DND-41 (cell line): ENCODE results near the gene NOSIP.

Experiments
- ATAC-seq: fragments of 200-7000 bp; cut with Tn5 transposase; 3 replicates; pipeline ENCODE4 v1.9.1; 2021; ENCODE audit warnings: low read depth; ENCODE audit not compliant: insufficient read depth
- DNase-seq: peaks from one replicate; pipeline ENCODE4 v3.0.0-alpha.2; 2020
- H2AFZ ChIP-seq: 2 replicates; pipeline ENCODE4 v1.6.0; 2012; ENCODE audit warnings: low read depth, low read length
- H3K27ac ChIP-seq: 2 replicates; pipeline ENCODE4 v1.5.1; 2012; ENCODE audit warnings: low read length, inconsistent platforms
- H3K27me3 ChIP-seq: fragments of 200-600 bp; sonication (generic); 2 replicates; pipeline ENCODE4 v1.6.0; 2012; ENCODE audit warnings: low read length, mild to moderate bottlenecking, inconsistent platforms; ENCODE audit not compliant: insufficient read depth, poor library complexity
- H3K36me3 ChIP-seq: 2 replicates; pipeline ENCODE4 v1.5.1; 2012; ENCODE audit warnings: low read length, inconsistent platforms; ENCODE audit not compliant: insufficient read depth
- H3K4me1 ChIP-seq: 2 replicates; pipeline ENCODE4 v1.5.1; 2012; ENCODE audit warnings: mild to moderate bottlenecking, low read length; ENCODE audit not compliant: insufficient read depth
- H3K4me2 ChIP-seq: 2 replicates; pipeline ENCODE4 v1.6.0; 2012; ENCODE audit warnings: mild to moderate bottlenecking, moderate library complexity, low read length, inconsistent platforms; ENCODE audit not compliant: insufficient read depth
- H3K4me3 ChIP-seq, 2 experiments: fragments of 200-600 bp in 1 of 2; shearing (Covaris generic) in 1 of 2; 2 replicates each; pipeline ENCODE4 v1.5.1; 2012 to 2016; ENCODE audit warnings: inconsistent platforms in 2 of 2, low read length in 2 of 2, mild to moderate bottlenecking in 2 of 2, low read depth in 1 of 2, moderate library complexity in 1 of 2
- H3K79me2 ChIP-seq: 2 replicates; pipeline ENCODE4 v1.6.0; 2012; ENCODE audit warnings: low read length, inconsistent platforms; ENCODE audit not compliant: insufficient read depth
- H3K9ac ChIP-seq: 2 replicates; pipeline ENCODE4 v1.6.0; 2012; ENCODE audit warnings: low read depth, mild to moderate bottlenecking, inconsistent platforms, low read length, moderate library complexity
- H3K9me3 ChIP-seq: 2 replicates; pipeline ENCODE4 v1.5.1; 2012; ENCODE audit warnings: low read length, moderate library complexity, mild to moderate bottlenecking, inconsistent platforms; ENCODE audit not compliant: insufficient read depth, severe bottlenecking
- H4K20me1 ChIP-seq: 2 replicates; pipeline ENCODE4 v1.6.0; 2012; ENCODE audit warnings: low read length; ENCODE audit not compliant: insufficient read depth
- EZH2 ChIP-seq: IDR thresholded peaks from 3 replicates; pipeline ENCODE4 v1.6.1; 2012; ENCODE audit warnings: borderline replicate concordance, low read depth, mild to moderate bottlenecking, moderate library complexity, low read length, inconsistent platforms; ENCODE audit not compliant: severe bottlenecking
- TF ChIP-seq, protein P1 (sequence below): IDR thresholded peaks from 2 replicates; pipeline ENCODE4 v1.5.1; 2012; ENCODE audit warnings: borderline replicate concordance, low read length, moderate library complexity, mild to moderate bottlenecking; ENCODE audit not compliant: poor library complexity, severe bottlenecking; ENCODE audit errors: extremely low read depth

NOSIP gene

DNA sequence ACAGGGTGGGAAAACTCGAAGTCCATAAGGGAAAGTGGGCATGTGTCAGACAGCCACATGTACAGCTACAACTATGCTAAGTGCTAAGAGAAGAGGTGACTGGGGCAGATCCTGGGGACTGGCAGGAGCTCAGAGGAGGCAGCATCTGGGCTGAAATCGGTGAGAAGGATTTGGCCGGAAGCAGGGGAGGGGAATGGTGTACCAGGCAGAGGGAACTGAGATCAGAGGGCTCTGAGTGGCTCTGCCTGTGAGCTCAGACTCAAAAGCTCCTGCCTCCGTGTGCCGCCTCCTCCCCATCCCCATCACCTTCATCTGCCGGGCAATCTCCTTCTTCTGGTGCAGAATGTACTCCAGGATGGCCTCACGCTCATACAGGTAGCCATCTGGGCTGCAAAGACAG, 21.8 kb downstream of the NOSIP start:
- TF ChIP-seq, protein P1, sequence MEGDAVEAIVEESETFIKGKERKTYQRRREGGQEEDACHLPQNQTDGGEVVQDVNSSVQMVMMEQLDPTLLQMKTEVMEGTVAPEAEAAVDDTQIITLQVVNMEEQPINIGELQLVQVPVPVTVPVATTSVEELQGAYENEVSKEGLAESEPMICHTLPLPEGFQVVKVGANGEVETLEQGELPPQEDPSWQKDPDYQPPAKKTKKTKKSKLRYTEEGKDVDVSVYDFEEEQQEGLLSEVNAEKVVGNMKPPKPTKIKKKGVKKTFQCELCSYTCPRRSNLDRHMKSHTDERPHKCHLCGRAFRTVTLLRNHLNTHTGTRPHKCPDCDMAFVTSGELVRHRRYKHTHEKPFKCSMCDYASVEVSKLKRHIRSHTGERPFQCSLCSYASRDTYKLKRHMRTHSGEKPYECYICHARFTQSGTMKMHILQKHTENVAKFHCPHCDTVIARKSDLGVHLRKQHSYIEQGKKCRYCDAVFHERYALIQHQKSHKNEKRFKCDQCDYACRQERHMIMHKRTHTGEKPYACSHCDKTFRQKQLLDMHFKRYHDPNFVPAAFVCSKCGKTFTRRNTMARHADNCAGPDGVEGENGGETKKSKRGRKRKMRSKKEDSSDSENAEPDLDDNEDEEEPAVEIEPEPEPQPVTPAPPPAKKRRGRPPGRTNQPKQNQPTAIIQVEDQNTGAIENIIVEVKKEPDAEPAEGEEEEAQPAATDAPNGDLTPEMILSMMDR = no peak
- TF ChIP-seq EZH2 = no peak
- Histone ChIP-seq H2AFZ (no peak overlapping the region), H3K9ac (no peak overlapping the region), H3K27ac (no peak overlapping the region), H3K4me2 (no peak overlapping the region), H3K4me3 (no peak overlapping the region), H3K4me1 (no peaks in the 10 kb centered on the region), H3K79me2 (peaks cover 8% of the 10 kb centered on the region), H3K9me3 (no peaks in the 10 kb centered on the region), H4K20me1 (peaks cover 9% of the 10 kb centered on the region; the same call in 1 of the 2 replicates), H3K36me3 (peaks cover 51% of the 10 kb centered on the region), H3K27me3 (no peaks in the 10 kb centered on the region)
- DNase-seq (no peak), ATAC-seq (no peak)

DNA sequence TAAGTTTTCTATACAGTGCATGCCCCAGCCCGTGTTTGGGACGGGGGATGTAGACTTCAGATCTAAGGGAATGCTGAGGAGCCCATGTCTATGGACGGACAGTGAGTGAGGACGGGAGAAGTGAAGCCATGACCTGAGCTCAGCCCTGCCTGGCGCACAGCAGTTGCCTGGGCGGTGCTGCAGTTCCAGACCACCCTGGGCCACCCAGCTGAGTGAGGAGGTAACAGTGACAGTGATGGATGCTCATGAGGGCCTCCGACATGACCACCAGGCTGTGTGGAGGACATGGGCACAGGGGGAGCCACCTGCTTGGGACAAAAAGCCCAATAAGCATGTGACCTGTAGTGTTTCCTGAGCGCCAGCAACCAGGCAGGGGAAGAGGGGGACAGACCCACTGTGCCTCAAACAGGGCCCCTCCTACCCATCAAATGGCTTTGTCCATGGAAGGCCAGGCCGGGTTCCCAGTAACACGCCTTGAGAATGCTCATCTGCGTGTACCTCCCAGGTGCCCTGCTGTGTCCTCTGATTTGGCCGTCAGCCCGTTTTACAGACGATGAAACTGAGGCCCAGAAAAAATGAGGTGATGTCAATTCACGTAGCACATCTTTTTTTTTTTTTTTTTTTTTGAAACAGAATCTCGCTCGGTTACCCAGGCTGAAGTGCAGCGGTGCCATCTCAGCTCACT, 22.6 kb downstream of the NOSIP start:
- peaks cover 51% of the 10 kb centered on the region for H3K36me3 ChIP-seq
- no peak for ATAC-seq
- no peak overlapping the region for H2AFZ ChIP-seq
- TF ChIP-seq, protein P1 = no peak
- TF ChIP-seq EZH2 = no peak
- no peak overlapping the region for H3K27ac ChIP-seq
- DNase-seq = no peak
- no peaks in the 10 kb centered on the region for H3K27me3 ChIP-seq
- no peaks in the 10 kb centered on the region for H3K4me1 ChIP-seq
- no peak overlapping the region for H3K4me2 ChIP-seq
- no peak overlapping the region for H3K4me3 ChIP-seq
- H3K79me2 ChIP-seq = peaks cover 5% of the 10 kb centered on the region
- H3K9me3 ChIP-seq = no peaks in the 10 kb centered on the region
- peaks cover 9% of the 10 kb centered on the region; the same call in 1 of the 2 replicates for H4K20me1 ChIP-seq
- H3K9ac ChIP-seq = no peak overlapping the region

DNA sequence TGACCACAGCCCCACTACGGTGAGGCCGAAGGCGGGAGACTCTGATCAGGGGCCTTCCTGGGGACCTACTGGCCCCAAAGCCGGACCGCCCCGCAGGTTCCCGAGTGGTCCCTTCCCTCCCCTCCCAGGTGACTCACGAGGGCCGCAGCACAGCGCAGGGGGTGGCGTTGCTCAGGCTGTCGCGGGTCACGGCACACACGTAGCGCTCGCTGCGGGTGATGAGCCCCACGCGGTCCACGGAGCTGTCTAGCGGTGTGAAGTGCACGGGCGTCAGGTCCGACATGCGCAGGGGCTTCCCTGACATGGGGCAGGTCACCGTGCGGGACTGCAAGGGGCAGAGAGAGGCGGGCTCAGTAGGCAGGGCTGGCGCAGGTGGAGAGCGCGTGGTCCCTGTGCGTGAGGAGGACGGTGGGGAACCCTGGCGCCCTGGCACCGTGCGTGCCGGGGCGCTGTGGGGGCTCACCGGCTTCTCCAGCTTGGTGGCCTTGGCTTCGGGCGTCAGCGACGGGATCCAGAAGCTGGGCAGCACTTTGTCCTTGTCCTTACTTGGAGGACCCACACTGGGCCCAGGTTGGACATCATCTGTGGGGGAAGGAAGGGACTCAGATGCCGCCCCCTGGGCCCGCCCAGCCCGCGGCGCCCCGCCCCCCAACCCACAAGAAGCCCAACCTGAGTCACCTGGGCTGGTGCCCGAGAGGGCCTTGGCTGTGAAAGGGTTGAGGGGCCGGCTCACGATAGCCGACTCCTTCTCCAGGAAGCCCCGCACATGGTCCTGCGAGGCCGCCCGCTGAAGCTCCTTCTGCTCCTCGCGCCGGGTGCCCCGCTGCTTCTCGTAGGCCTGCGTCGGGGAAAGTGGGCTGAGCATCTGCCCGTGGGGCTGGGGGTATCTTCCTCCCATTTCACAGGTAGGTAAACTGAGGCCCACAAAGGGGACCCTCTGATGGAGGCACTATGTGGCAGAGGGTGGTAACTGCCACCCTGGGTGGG, 23.7 kb downstream of the NOSIP start:
- H3K4me3 ChIP-seq = no peak overlapping the region
- peaks cover 51% of the 10 kb centered on the region for H3K36me3 ChIP-seq
- ATAC-seq = no peak
- H2AFZ ChIP-seq = no peak overlapping the region
- no peaks in the 10 kb centered on the region for H3K27me3 ChIP-seq
- no peak overlapping the region for H3K4me2 ChIP-seq
- H3K4me1 ChIP-seq = no peaks in the 10 kb centered on the region
- no peak overlapping the region for H3K27ac ChIP-seq
- peaks cover 9% of the 10 kb centered on the region; the same call in 1 of the 2 replicates for H4K20me1 ChIP-seq
- no peak overlapping the region for H3K9ac ChIP-seq
- peaks cover 3% of the 10 kb centered on the region; the same call in 1 of the 2 replicates for H3K79me2 ChIP-seq
- TF ChIP-seq EZH2 = no peak
- TF ChIP-seq, protein P1 = no peak
- no peak for DNase-seq
- H3K9me3 ChIP-seq = no peaks in the 10 kb centered on the region
